GM12892 (cell line): Measurements from ENCODE around the gene GM2A.

ENCODE experiments used
- DNase-seq: peaks from one replicate; pipeline ENCODE4 v3.0.0; 2011; ENCODE audit not compliant: insufficient read length
- FAIRE-seq: peaks from 2 replicates; lab custom pipeline; 2011; peaks lifted over from hg19 to GRCh38; lab: Jason Lieb, UNC
- POLR2A ChIP-seq: IDR thresholded peaks from 2 replicates; pipeline ENCODE4 v1.6.1; 2011; ENCODE audit warnings: low read depth, low read length, control low read depth
- POLR2AphosphoS5 ChIP-seq: IDR thresholded peaks from 2 replicates; pipeline ENCODE4 v1.6.1; 2011; ENCODE audit warnings: low read depth, low read length, control low read depth
- TAF1 ChIP-seq: IDR thresholded peaks from 2 replicates; pipeline ENCODE4 v1.6.1; 2011; ENCODE audit warnings: low read depth, mild to moderate bottlenecking, control low read depth, low read length, borderline replicate concordance

GM2A gene

DNA sequence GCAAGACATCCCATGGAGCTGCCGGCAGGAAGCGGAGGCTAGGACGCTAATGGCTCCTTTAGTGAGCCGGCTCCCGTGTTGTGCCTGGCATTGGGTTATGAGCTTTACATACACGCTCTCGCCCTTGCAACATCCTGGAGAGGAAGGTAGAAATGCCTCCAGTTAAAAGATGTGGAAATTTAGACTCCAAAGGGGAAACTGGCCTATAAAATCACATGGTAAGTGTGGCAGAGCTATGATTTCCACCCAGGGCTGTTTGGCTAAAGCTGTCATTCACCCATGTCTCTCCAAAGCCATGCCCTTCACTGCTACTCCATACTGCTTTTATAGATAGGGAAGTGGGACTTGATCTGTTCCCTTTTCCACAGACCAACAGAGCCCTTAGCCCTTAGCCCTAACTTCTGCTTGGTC, 5.2 kb downstream of the GM2A start:
- no peak for DNase-seq
- no peak for FAIRE-seq
- TF ChIP-seq POLR2AphosphoS5 (no peak), TAF1 (no peak), POLR2A (no peak)

DNA sequence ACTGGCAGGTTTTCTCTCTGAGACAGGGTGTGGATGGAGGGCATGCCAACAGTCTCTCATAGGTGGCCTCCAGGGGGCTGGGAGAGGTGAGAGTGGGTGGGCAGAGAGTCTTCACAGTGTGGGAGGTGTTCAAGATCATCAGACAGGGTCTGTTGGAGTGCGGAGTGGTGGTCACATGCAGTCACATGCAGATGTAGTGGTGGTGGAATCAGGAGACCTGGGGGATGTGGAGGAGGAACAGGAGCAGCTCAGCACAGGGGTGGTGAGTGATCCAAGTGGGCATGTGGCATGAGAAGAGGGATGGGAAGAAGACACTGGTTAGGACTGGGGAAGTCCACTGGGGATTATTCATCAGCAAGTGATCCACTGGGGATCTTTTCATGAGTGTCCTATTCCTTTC, 5.8 kb downstream of the GM2A start:
- TF ChIP-seq POLR2AphosphoS5 (no peak), POLR2A (no peak), TAF1 (no peak)
- DNase-seq, result no peak
- FAIRE-seq, result peak; percentile 51

DNA sequence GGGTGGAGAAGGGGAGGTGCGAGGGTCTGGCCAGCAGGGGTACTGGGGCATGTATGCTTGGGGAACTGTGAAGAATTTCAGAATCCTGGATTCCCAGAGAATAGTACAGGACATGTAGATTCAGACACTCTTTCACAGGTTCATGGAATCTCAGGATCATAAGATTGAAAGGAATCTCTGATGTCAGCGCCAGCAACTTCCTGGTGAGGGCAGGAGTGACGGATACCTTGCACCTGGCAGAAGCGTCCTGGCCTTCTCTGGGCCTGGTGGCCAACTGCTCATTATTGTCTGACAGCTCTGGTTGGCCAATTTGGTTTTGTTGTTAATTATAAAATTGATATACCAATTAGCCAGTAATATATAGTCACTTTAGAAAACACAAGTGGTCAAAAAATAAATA, 6.9 kb downstream of the GM2A start:
- no peak for DNase-seq
- TF ChIP-seq TAF1 (no peak), POLR2A (no peak), POLR2AphosphoS5 (no peak)
- no peak for FAIRE-seq

DNA sequence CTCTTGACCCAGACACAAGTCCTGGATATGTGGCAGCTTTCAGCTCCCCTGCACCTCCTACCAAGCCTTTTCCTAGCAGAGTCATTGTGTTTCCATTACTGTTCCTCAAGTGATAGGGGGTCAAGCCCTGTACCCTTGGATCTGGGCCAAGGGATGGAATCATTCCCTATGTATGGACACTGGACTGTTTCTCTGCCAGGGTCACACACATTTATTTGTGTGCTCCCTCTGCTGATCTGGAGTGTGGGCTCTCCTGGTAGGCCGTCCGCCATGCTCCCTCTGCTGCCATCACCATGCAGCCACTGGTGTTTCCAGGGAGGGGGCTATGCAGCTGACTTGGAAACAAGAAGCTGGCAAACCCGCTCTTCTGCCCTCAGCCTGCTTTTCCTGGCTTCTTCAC, 9.5 kb downstream of the GM2A start:
- no peak for DNase-seq

DNA sequence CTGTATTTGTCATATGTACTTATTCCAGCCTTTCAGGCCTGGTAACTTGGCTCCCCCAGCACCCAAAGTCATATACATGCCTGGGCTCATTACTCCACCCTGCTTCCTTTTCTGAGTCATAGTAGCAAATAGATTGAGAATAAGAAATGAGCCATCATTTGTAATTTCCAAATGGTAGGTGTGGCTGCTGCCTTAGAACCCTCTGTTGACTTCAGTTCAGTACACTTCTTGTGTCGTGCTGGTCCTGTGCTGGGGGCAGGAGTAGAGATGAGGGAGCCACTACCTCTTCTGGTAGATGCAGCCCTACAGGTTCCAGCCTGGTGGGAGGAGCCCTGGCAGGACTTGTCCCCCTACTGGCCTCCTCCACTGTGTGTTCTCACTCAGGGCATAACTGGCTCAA, 11.1 kb downstream of the GM2A start:
- TF ChIP-seq TAF1, result no peak
- no peak for TF ChIP-seq POLR2AphosphoS5
- TF ChIP-seq POLR2A, result no peak
- DNase-seq (no peak), FAIRE-seq (peak; percentile 61)

More for the DNA sequence above, 9.5 kb downstream of the GM2A start:
- no peak for FAIRE-seq
- TF ChIP-seq POLR2AphosphoS5, result no peak
- TF ChIP-seq TAF1, result no peak
- no peak for TF ChIP-seq POLR2A

DNA sequence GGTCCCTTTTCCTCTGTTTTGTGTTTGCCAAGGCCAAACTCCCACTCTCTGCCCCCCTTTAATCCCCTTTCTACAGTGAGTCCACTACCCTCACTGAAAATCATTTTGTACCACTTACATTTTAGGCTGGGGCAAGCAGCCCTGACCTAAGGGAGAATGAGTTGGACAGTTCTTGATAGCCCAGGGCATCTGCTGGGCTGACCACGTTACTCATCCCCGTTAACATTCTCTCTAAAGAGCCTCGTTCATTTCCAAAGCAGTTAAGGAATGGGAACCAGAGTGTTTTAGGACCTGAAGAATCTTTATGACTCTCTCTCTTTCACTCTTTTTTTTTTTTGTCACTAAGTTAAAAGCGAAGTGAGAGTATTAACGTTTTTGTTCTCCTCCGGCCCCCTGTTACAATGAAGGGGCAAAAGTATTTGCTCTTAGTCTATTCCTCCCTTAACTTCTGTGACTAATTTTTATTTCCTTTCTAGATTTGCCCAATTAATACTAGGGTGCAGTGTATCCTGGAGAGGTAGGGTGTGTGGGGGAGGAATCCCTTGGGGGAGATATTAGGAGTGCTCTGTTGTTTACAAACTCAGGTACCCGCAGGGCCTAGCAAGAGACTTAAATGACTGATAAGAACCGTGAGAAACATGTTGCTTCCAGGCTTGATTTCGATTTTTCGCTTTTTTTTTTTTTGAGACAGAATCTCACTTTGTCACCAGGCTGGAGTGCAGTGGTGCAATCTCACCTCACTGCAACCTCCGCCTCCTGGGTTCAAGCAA, 14.7 kb downstream of the GM2A start:
- DNase-seq (no peak), FAIRE-seq (no peak)
- no peak for TF ChIP-seq POLR2AphosphoS5

DNA sequence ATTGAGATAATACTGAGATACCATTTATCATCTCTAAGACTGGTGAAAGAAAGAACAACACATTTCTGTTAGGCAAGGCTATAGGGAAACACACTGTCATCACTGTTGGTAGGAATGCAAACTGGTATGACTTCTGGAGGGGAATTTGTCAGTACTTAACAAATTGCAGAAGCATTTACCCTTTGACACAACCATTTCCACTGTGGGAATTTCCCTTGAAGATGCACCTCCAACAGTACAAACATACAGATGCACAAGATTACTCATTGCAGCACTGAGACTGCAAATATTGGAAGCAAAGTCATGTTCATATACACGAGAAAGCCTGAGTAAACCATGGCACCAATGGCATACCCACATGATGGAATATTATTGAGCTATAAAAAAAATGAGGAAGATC, 17.6 kb downstream of the GM2A start:
- FAIRE-seq (peak; percentile 96), DNase-seq (no peak)
- no peak; the same call in 1 of the 2 replicates for TF ChIP-seq POLR2A
- TF ChIP-seq TAF1, result no peak
- TF ChIP-seq POLR2AphosphoS5, result no peak

DNA sequence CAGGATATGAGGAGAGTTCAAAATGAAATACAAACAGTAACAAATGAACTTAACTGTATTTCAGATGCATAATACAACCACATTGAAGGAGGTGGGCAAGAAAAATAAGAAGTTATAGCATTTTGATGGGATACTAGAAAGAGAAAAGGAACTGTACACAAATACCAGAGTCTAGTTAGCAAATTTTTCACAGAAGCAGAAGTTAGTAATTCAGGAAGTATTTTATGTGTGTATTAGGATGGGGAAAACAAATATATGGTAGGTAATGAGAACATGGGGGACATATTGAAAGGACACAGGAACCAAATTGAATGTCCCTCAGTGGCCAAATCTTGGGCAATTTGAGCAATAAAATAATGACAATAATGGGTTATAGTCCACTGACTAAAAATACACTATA, 18.4 kb downstream of the GM2A start:
- DNase-seq (no peak), FAIRE-seq (peak; percentile 67)

DNA sequence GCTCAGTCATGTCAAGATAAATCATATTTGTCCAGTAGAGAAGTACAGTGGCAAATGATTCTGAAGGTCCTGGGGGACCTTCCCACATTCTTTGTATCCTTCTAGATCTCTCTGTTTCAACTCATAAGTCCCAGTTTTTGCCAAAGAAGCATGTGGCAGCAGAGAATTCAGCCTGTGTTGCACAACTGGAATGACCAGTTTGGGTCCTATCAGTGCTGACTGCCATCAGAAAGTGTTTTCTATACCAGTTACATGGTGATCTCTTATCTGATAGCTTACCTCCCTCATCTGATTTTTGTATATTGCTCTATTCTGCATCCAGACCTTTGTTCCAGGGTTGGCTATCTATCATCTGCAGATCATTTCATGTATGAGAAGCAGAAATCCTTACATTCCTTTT, 21.7 kb downstream of the GM2A start:
- DNase-seq, result no peak
- FAIRE-seq, result no peak
- TF ChIP-seq POLR2A, result no peak
- TF ChIP-seq POLR2AphosphoS5, result no peak
- no peak for TF ChIP-seq TAF1

More for the DNA sequence above, 18.4 kb downstream of the GM2A start:
- TF ChIP-seq TAF1 (no peak), POLR2A (no peak), POLR2AphosphoS5 (no peak)

DNA sequence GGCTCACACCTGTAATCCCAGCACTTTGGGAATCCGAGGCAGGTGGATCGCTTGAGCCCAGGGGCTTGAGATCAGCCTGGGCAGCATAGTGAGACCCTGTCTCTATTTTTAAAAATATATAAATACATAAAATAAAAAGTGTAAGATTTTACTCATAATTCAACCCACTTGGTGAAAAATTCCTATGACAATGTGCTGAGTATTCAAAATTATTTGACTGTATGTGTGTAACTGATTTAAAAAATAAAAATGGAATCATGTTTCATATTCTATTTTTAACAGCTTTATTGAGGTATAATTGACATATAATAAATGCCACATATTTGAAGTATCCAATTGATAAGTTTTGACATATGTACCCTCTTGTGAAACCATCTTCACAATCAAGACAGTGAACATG, 22.8 kb downstream of the GM2A start:
- TF ChIP-seq POLR2AphosphoS5 (no peak), POLR2A (no peak), TAF1 (no peak)
- no peak for DNase-seq
- FAIRE-seq, result no peak

DNA sequence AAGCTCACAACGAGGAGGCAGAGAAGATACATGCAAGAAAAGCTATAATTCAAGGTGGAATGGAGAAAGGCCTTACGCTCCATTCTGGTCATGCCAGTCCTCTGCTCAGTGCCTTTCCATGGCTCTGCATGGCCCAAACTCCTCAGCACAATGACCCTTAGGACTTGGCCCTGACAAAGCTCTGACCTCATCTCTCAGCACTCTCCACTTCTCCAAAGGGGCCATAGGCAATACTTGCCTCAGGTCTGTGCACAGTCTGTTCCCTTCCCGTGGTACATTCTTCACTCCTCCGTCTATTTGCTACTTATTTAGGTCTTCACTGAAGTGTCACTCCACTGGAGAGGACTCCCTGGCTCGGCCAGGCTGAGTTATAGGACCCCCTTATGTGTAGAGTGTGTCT, 25.9 kb downstream of the GM2A start:
- no peak for TF ChIP-seq POLR2AphosphoS5
- no peak for TF ChIP-seq POLR2A
- no peak for TF ChIP-seq TAF1
- FAIRE-seq (no peak), DNase-seq (no peak)

DNA sequence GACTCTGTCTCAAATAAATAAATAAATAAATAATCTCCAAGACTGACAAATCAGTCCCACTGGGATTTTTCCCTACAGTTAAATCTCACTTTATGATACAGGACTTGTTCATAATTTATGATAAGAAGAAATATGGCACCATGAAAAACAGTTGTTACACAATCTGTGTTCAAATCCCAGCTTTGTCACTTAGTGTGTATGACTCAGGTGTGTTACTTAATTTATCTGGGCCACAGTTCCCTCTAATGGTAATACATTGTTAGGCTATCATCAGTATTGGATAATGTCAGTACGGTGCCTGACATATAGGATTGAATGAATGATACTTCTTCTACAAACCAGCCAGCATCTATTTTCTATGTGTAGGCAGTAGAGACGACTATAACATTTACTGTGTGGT, 27.5 kb downstream of the GM2A start:
- TF ChIP-seq POLR2A, result no peak
- no peak for TF ChIP-seq POLR2AphosphoS5
- no peak for TF ChIP-seq TAF1
- no peak for DNase-seq
- no peak for FAIRE-seq
